HG02623 (cell line): ENCODE measurements around the gene GABRB1.

Experiments used
- ATAC-seq: cut with Tn5 transposase; IDR thresholded peaks from one replicate; pipeline ENCODE4 v1.9.1; 2021; ENCODE audit warnings: moderate library complexity; ENCODE audit not compliant: unreplicated experiment

The GABRB1 gene

DNA sequence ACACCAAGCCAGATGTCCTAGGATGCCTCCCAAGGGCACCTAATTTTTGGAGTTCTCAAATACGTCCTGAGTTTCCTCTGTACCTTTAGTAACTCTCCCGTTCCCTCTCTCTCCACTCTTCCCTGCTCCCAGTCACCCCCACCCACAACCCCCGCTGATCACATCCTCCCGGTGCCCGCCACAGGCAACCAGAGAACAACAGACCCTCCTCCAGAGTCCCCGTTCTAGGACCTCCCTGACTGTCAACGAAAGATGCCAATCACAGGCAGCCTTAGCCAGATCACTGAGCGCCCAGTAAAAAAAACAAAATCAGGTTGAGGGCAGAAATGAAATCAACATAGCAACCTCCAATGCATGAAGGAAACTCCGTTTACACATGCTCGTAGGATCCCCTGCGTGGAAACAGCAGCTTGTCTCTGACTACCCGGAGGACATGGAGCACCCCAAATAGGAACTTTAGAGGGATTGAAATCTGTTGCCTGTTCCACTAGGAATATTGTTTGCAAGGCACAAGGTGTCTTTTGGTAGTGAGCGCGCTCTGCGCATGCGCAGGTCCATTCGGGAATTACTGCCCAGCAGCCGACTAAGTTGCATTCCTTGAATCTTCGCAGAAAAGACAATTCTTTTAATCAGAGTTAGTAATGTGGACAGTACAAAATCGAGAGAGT lies at the start of gene GABRB1:
Gene GABRB1, plus strand, starts transcription at position 557 of the 668 bp plus-strand sequence.
- ATAC-seq = no peak

GRCh38 chr4:46984781-46985180 lies 46.6 kb upstream of the GABRB1 start:
- no peak for ATAC-seq

GRCh38 chr4:46986922-46987638 lies 44.3 kb upstream of the GABRB1 start:
- ATAC-seq = no peak

- ATAC-seq = no peak
Observed at GRCh38 chr4:46992338-46992737, 39.0 kb upstream of the GABRB1 start.

DNA sequence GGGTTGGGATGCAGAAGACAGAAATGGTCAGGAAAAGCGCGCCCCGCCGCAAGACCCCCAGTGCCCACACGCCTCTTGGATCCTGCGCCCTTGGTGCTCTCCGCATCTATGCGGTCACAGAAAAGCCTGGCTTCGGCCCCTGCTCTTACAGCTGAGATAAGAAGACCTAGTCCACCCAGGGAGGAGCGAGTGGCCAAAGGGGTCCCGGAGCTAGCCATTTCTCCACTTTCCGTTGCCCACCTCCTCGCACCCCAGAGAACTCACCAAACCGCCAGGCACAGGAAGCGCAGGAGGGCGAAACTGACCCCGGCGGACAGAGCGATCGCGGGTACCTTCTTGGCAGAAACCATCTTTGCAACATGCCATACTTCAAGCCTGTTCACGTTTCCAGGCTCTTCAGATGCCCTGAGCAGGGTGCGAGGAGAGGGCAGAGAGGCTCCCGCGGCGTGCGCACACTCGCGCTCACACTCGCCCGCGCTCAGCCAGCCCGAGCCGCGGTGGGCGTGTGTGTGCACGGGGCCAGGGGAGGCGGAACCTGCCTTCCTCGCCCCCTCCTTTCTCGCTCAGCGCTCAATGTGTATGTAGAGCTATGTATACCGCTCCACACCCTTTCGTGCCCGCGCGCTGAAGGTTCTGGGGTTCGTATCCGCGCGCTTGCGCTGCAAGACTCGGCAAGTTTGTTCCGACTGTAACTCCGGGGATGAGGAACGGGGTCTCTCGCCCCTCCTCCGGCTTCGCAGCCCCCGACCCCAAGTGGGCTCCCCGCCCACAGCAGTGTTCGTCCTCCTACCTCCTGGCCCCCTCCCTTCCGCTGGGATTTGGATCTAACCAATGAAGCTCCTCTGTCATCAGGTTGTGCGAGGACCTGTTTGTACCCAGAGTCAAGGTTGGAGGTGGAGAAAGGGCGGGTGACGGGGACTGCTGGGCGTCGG lies 38.0 kb upstream of the GABRB1 start, which contains the start of gene GABRA4:
Gene GABRA4, minus strand, starts transcription at position 507 of the 932 bp plus-strand sequence. Its CDS starts 157 bp downstream, at position 350.
- ATAC-seq = no peak

GRCh38 chr4:46994007-46994405 lies 37.4 kb upstream of the GABRB1 start:
- no peak for ATAC-seq

DNA sequence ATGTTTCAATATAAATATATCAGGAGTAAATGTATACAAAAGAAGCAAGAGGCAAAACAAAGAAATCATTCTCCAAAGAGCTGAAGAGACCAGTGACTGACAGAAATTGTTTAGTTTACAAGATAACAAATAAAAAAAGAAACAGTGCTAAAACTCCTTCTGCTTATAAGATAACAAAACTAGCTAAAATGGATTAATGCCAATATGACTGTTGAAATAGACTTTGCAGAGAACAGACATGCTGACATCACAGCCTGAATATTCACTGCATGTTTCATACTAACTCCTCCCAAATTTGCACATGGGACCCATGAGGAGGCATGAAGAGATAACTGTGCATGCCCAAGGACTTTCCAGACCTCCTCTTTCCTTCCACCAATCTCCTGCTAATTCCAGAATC lies 31.8 kb upstream of the GABRB1 start:
- ATAC-seq = no peak

GRCh38 chr4:47000406-47000805 lies 31.0 kb upstream of the GABRB1 start:
- ATAC-seq = no peak

- no peak for ATAC-seq
Observed at GRCh38 chr4:47002580-47002979, 28.8 kb upstream of the GABRB1 start.

DNA sequence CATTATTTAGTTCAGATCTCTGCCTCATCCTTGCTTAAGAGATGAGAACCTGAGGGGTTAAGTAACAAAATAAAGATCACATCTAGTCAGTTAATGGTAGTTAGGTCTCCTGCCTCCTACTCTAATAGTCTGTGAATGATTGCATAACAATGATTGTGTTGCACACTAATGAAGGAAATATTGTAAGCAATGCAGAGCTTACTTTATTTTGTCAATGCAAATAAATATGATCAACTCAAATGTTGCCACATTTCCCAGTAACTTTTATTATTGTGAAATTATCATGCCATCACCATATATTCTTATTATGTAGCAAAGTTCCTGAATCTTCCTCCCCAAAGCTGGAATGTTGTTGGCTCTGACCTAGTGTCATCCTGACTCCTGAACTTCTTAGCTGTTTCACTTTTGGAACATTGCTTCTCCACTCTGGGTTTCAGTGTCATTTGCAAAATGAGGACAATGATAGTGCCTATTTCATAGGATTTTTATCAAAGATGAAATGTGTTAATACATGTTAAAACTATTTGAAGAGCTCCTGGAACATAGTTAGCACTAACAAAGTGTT lies 20.9 kb upstream of the GABRB1 start:
- ATAC-seq = no peak

DNA sequence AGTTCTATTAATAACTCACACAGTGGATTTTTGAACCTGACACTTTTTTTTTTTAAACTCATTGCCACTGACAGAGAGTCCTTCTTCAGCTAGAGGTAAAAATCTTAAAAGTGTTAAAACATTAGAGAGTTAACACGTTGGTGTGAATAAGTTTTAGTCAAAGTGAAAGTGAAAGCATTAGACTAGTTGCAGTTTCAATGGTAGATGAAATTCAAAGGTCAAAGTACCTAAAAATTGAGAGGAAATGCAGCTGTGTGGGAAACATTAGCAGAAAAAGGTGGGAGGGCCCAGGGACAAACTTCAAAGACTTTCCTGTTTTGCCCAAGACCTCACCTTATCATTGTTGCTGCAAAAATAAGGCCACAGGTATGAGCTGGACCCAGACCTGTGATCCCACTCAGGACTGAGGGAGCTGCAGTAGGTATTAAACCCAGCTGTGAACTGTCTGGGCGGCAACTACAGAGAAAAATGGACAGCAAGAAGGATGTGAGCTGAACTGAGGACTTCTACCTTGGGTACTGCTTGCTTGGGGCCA lies 20.4 kb upstream of the GABRB1 start:
- ATAC-seq = peak; percentile 96

DNA sequence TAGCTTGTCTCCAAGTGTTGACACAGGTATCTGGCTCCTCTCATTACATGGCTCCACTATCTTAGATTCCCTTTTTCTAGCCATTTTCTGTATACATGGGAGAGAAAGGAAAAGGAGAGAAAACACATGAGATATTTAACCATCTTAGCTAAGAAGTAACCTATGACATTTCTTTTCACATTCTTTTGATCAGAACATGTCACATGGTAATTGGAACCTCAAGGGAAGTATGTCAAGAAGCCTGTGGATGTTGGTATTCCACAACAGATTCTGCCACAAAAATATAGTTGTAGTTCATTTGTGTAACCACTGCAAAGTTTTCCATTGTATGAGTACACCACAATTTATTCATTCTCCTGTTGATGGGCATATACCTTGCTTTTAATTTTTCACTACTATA lies 18.7 kb upstream of the GABRB1 start:
- ATAC-seq = no peak

- no peak for ATAC-seq
Observed at GRCh38 chr4:47013373-47013772, 18.0 kb upstream of the GABRB1 start.

GRCh38 chr4:47017081-47017480 lies 14.3 kb upstream of the GABRB1 start:
- no peak for ATAC-seq

DNA sequence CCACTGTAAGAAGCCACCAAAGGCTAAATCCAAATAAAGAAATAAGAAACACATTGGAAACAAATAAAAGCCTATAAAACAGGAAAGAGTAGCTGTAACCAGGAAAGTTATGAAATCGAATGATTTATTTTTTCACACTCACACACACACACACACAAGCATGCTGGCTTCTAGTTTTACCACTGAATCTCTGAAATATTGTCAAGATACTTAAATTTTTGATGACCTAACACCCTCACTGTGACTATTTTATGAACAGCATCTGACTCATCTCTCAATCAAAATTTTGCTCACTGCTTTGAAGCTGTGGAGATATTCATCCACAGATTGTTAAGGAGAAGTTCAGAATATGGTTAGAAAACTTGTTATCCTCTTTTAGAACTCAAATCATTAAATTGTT lies 13.9 kb upstream of the GABRB1 start:
- no peak for ATAC-seq

- ATAC-seq = no peak
Observed at GRCh38 chr4:47031751-47032404, 511 bp downstream of the GABRB1 start.

- ATAC-seq = peak; percentile 83
Observed at GRCh38 chr4:47032405-47033106, 1.2 kb downstream of the GABRB1 start.

- no peak for ATAC-seq
Observed at GRCh38 chr4:47038263-47038662, 6.9 kb downstream of the GABRB1 start.

DNA sequence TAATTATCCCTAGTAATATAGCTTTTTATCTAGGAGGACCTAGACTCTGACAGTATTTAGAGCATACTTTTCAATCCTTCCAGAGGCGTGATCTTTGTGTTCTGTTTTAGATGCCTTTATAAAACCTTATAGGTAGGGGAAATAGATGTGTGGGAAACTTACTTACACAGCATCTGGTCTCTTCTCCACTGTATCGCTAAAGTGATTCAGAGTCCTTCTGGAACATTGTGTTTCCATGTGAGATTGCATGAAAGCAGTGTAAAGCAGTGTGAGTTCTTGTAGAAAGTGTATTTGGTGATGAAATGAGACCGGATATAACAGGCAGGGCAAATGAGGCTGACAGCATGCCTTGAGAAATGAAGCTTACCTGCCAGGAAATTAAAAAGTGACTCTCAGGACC lies 9.5 kb downstream of the GABRB1 start:
- no peak for ATAC-seq

DNA sequence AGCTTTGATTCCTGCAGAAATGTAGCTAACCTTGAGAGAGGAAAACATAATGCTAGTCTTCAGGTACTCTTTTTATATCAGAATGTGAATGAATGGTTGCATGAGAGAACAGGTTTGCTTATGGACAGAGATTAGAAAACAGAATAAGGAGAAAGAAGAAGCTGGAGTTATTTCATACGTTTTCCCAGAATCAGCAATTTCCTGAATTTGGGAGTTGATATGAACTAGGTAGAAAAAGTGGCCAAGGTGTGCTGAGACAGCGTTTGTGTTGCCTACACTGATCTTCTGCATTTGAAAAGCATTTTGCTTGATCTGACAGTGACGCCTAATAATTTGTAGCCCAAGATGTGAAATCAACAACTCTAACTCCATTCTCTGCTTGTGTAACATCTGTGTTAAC lies 12.5 kb downstream of the GABRB1 start:
- ATAC-seq = no peak
